GM18508 (cell line): ENCODE data around the gene NR2F1.

ENCODE experiments used
- ATAC-seq: cut with Tn5 transposase; IDR thresholded peaks from one replicate; pipeline ENCODE4 v1.9.1; 2021; ENCODE audit warnings: moderate number of reproducible peaks; ENCODE audit not compliant: insufficient read depth, unreplicated experiment

The NR2F1 gene

GRCh38 chr5:93576994-93577853 lies 5.8 kb upstream of the NR2F1 start:
- no peak for ATAC-seq

- ATAC-seq: no peak
Observed at GRCh38 chr5:93577854-93578812, 4.9 kb upstream of the NR2F1 start.

GRCh38 chr5:93578813-93579691 lies 4.0 kb upstream of the NR2F1 start:
- no peak for ATAC-seq

GRCh38 chr5:93579692-93580062 lies 3.3 kb upstream of the NR2F1 start:
- ATAC-seq: no peak

GRCh38 chr5:93580063-93580926 lies 2.7 kb upstream of the NR2F1 start:
- no peak for ATAC-seq

DNA sequence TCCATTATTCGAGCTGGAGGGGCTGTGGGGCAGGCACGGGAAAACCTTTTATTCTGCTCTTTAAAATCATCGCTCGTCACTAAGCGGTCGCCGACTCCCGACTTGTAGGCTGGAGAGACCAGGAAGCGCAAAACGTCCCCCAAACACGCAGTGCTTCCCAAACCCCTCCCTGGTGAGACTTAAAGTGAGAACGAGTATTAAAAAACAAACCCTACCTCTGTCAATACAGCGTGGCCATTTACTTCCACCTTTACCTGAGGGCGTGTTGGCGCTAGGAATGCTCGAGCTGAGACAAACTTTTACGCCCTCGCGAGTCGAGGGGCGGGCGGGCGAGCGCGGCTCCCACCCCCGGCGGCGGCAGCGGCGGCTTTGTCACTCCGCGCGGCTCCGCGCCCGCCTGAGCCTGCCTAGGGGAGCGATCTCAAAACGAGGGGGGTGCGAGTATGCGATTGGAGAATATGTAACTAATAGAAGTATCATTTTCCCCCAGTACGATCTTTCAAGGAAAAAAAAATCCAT lies 2.0 kb upstream of the NR2F1 start, which contains the start of gene NR2F1-AS1:
NR2F1-AS1 (minus strand) TSS at position 293 of the 519 bp plus-strand sequence.
- peak; percentile 15 for ATAC-seq

GRCh38 chr5:93582167-93582462 lies 907 bp upstream of the NR2F1 start:
- no peak for ATAC-seq

- ATAC-seq: no peak
Observed at GRCh38 chr5:93583439-93583767, 381 bp downstream of the NR2F1 start.

DNA sequence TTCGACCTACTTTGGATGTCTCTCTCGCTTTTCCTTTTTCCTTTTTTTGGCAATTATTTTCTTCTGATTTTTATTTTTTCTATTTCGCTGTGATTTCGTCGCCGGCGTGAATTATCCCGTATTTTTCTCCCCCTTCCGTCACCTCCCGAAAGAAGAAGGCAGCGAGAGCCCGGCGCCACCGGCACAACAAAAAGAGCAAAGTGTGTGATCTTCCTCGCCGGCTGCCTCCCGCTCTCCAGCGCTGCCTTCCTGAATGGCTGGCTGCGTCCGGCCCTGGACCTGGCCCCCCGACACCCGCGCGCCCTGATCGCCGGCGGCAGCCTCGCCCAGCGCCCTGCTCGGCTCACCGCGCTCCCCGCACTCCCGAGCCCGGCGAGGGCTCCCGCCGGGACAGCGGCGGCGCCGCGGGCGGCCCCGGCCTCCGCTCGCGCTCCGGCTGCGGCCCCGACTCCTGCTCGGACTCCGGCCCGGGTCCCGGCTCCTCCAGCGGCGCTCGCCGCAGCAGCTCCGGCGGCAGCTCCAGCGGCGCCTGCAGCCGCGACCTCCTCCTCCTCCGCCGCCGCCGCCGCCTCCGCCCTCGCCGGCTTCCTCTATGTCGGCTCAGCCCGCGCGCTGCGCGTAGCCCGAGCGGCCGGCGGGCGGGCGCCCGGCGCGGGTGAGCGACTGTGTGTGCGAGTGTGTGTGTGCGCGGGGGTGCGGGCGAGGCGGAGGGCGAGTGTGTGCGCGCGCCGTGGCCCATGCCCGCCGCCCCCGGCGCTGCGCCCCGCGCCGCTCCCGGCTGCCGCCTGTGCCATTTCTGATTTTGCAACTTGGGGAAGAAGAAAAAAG lies 960 bp downstream of the NR2F1 start:
- ATAC-seq: no peak

GRCh38 chr5:93584596-93585040 lies 1.6 kb downstream of the NR2F1 start:
- no peak for ATAC-seq

DNA sequence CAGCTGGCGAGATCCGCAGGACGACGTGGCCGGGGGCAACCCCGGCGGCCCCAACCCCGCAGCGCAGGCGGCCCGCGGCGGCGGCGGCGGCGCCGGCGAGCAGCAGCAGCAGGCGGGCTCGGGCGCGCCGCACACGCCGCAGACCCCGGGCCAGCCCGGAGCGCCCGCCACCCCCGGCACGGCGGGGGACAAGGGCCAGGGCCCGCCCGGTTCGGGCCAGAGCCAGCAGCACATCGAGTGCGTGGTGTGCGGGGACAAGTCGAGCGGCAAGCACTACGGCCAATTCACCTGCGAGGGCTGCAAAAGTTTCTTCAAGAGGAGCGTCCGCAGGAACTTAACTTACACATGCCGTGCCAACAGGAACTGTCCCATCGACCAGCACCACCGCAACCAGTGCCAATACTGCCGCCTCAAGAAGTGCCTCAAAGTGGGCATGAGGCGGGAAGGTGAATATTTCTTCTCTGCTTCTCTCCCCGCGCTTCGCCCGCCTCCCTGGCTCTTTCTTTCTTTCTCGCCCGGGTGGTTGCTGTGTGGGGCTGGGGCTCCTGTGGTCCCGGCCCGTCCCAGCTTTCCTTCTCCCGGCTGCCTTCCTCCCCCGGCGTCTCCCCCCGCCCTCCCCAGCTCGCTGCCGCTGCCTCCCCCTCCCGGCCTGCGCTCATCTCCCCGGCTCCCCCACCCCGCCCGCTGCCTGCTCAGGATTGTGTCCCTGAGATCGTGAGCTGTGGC lies 2.2 kb downstream of the NR2F1 start:
- ATAC-seq: no peak

GRCh38 chr5:93585767-93586385 lies 2.9 kb downstream of the NR2F1 start:
- no peak for ATAC-seq

- no peak for ATAC-seq
Observed at GRCh38 chr5:93586736-93587596, 3.9 kb downstream of the NR2F1 start.

GRCh38 chr5:93587597-93588351 lies 4.8 kb downstream of the NR2F1 start:
- ATAC-seq: no peak

DNA sequence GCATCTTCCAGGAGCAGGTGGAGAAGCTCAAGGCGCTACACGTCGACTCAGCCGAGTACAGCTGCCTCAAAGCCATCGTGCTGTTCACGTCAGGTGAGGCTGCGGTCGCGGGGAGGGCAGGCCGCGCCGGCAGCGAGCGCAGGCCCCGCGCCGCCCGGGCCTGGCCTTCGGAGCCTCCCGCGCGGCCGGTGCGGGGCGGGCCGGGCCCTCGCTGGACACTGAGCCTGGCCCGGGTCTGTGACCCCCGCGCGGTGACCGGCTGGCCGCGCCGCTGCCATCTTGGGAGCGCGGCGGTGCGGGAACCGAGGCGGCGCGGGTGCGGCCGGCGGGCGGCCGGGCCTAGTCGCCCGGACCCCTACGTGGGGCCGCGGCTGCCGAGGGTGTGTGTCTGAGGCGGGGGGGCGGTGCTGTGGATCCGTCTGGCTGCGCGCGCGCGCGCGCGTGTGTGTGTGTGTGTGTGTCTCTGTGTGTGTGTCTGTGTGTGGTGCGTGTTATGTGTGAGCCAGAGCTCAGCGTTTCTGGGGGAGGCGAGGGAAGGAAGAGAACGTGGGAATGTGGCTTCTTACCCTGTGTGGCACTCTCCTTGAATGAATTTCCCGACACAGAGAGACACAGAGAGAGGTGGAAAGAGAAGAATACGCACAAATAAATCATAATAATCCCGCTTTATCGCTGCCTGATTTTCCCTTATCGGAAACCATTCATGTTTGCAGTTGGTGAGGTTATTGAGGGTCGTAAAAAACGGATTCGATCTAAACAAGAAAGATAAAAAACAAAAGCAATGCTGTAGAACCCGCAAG lies 5.5 kb downstream of the NR2F1 start:
- no peak for ATAC-seq
